Measurements from ENCODE around the gene QSOX2.

DNA sequence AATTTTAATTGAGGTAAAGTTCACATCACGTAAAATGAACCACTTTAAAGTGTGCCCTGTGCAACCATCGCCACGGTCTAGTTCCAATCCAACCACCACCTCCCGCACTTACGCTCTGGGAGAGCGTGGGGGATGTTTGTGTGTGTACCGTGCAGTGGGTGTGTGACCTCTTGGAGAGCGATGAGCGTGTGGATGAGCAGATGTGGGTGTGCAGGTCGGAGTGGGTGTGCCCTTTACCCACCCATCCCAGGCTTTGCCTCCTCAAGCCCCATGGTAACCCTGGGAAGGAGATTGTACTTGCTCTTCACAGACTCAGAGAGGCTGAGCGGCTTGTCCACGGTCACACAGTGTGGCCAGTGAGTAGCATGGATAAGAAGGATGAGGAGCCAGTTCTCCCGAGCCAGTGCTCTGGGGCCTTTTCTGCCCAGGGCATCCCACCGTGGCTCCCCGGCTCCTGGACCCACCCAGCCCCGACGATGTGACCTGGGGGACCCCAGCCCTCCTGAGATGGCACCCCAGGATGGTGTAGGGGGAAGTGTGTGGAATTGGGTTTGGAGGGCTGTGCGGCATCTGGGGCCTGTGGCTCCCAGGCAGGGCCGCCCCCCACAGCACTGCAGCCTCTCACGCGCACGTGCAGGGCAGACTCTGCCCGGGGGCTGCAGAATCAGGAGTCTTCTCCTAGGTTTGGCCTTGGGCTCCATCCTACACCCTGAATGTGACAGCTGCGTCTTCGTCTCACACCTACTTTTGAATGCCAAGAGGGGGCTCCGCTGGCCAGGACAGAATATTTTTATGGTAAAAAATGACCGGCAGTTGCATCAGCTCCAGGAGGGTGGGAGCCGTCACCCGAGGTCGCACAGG lies 54.3 kb downstream of the QSOX2 start:
- TF ChIP-seq, protein P1, sequence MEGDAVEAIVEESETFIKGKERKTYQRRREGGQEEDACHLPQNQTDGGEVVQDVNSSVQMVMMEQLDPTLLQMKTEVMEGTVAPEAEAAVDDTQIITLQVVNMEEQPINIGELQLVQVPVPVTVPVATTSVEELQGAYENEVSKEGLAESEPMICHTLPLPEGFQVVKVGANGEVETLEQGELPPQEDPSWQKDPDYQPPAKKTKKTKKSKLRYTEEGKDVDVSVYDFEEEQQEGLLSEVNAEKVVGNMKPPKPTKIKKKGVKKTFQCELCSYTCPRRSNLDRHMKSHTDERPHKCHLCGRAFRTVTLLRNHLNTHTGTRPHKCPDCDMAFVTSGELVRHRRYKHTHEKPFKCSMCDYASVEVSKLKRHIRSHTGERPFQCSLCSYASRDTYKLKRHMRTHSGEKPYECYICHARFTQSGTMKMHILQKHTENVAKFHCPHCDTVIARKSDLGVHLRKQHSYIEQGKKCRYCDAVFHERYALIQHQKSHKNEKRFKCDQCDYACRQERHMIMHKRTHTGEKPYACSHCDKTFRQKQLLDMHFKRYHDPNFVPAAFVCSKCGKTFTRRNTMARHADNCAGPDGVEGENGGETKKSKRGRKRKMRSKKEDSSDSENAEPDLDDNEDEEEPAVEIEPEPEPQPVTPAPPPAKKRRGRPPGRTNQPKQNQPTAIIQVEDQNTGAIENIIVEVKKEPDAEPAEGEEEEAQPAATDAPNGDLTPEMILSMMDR (conservative IDR thresholded peaks at IDR 0.05; ENCODE audit: low read depth, low read length), result no peak
- TF ChIP-seq EZH2phosphoT487 (IDR thresholded peaks at IDR 0.05; ENCODE audit: borderline replicate concordance, low read length), result no peak

All from PC-3 (cell line).